K562 (cell line): ENCODE measurements around the gene PDE8A. TPM values are rescaled to one million over a fixed set of nuclear protein-coding genes. Genes with fewer than 3 reads are reported as not detected.

ENCODE experiments used
- ATAC-seq: fragments of 200-7000 bp; cut with Tn5 transposase; 3 replicates; pipeline ENCODE4 v1.9.1; 2020; ENCODE audit warnings: moderate library complexity
- BruUV-seq: library from RNA; stranded (reverse); fragments of 400-500 nt; replicated peaks from 2 replicates; lab custom pipeline; 2021; lab: Mats Ljungman, UMichigan
- CTCF ChIA-PET: fragments of 300-600 bp; formaldehyde crosslinking; extraction: SDS; loops from one replicate; lab custom pipeline; 2021; ENCODE audit warnings: low intra/inter-chr PET ratio; lab: Yijun Ruan, JAX
- POLR2A ChIA-PET: fragments of 300-600, 350-650 bp; sonication (Branson Sonifier 250); formaldehyde crosslinking; extraction: SDS; loops from one replicate; lab custom pipeline; 2021; ENCODE audit warnings: antibody characterized with exemption, inconsistent platforms; lab: Yijun Ruan, JAX
- DNase-seq, 4 experiments: peaks; one replicate each; pipeline versions ENCODE4 v3.0.0 to v3.0.0-alpha.2; 2011 to 2018; ENCODE audit warnings: low spot score in 3 of 4, mixed read lengths in 3 of 4; ENCODE audit errors: extremely low read depth in 1 of 4
- FAIRE-seq: peaks from 2 replicates; lab custom pipeline; 2011; peaks lifted over from hg19 to GRCh38; lab: Jason Lieb, UNC
- H2AFZ ChIP-seq: 2 replicates; pipeline ENCODE4 v1.6.0; 2011; ENCODE audit warnings: low read depth, low read length, control low read depth, inconsistent platforms
- H3K27ac ChIP-seq: fragments of 200-600 bp; 3 replicates; pipeline ENCODE4 v1.8.0; 2011; ENCODE audit warnings: low read depth, mild to moderate bottlenecking, control low read depth, inconsistent platforms, low read length, moderate library complexity, mixed read lengths; ENCODE audit errors: extremely low read depth
- H3K27me3 ChIP-seq, 2 experiments: fragments of 300-600 bp in 1 of 2; 2 replicates in 1 of 2; 3 replicates in 1 of 2; pipeline versions ENCODE4 v1.6.0 to v1.8.0; 2011; ENCODE audit warnings: inconsistent platforms in 2 of 2, low read length in 2 of 2, mild to moderate bottlenecking in 1 of 2, mixed read lengths in 1 of 2, moderate library complexity in 1 of 2; ENCODE audit not compliant: control insufficient read depth in 2 of 2, insufficient read depth in 2 of 2
- H3K36me3 ChIP-seq: fragments of 300-600 bp; 3 replicates; pipeline ENCODE4 v1.8.0; 2011; ENCODE audit warnings: mild to moderate bottlenecking, low read length, inconsistent platforms; ENCODE audit not compliant: control insufficient read depth, insufficient read depth
- H3K4me1 ChIP-seq, 2 experiments: fragments of 200-600 bp in 1 of 2; replicated peaks in 1 of 2; 2 replicates in 1 of 2; 3 replicates in 1 of 2; pipeline versions ENCODE4 v1.5.1 to v1.8.0; 2011; ENCODE audit warnings: inconsistent platforms in 2 of 2, low read length in 2 of 2, mild to moderate bottlenecking in 1 of 2, mixed read lengths in 1 of 2, moderate library complexity in 1 of 2; ENCODE audit not compliant: control insufficient read depth in 2 of 2, insufficient read depth in 2 of 2
- H3K4me2 ChIP-seq: 2 replicates; pipeline ENCODE4 v1.6.1; 2011; ENCODE audit warnings: low read length, control low read depth, inconsistent platforms, mixed read lengths; ENCODE audit not compliant: insufficient read depth
- H3K4me3 ChIP-seq: fragments of 200-600 bp; sonication (generic), shearing (Covaris generic); 2 replicates; pipeline ENCODE4 v1.5.1; 2016; ENCODE audit warnings: control low read depth, inconsistent platforms
- H3K79me2 ChIP-seq: fragments of 200-600 bp; 3 replicates; pipeline ENCODE4 v1.8.0; 2011; ENCODE audit warnings: low read length, inconsistent platforms; ENCODE audit not compliant: control insufficient read depth, insufficient read depth
- H3K9ac ChIP-seq, 2 experiments: 2 replicates each; pipeline versions ENCODE4 v1.6.0 to v1.6.1; 2011; ENCODE audit warnings: low read depth in 2 of 2, low read length in 2 of 2, control low read depth in 1 of 2, inconsistent platforms in 1 of 2, mild to moderate bottlenecking in 1 of 2, mixed read lengths in 1 of 2; ENCODE audit not compliant: insufficient read depth in 1 of 2
- H3K9me1 ChIP-seq: one replicate; pipeline ENCODE4 v1.6.0; 2011; ENCODE audit warnings: inconsistent platforms, mild to moderate bottlenecking, low read length, moderate library complexity; ENCODE audit not compliant: control insufficient read depth, insufficient read depth
- H3K9me3 ChIP-seq: replicated peaks from 2 replicates; pipeline ENCODE4 v1.5.1; 2011; ENCODE audit warnings: low read depth, low read length, inconsistent platforms; ENCODE audit not compliant: control insufficient read depth, insufficient read depth
- H4K20me1 ChIP-seq: replicated peaks from 2 replicates; pipeline ENCODE4 v1.6.1; 2011; ENCODE audit warnings: low read length, inconsistent platforms, mixed read lengths; ENCODE audit not compliant: control insufficient read depth, insufficient read depth
- ILF3 ChIP-seq: fragments of 450-650 bp; IDR thresholded peaks from 2 replicates; pipeline ENCODE4 v1.6.1; 2018; ENCODE audit warnings: antibody characterized with exemption, mild to moderate bottlenecking, moderate library complexity, borderline replicate concordance
- NFIC ChIP-seq: fragments of 450-650 bp; IDR thresholded peaks from 2 replicates; pipeline ENCODE4 v1.6.1; 2017; ENCODE audit warnings: mild to moderate bottlenecking, inconsistent platforms
- NFIX ChIP-seq: fragments of 250-450 bp; sonication (Bioruptor Pico); IDR thresholded peaks from 2 replicates; pipeline ENCODE4 v1.4.0; 2020; ENCODE audit warnings: low read depth, mild to moderate bottlenecking, moderate library complexity
- WGBS: fragments of 100-300 bp; shearing (Covaris generic); methylation state at CpG from one replicate; pipeline ENCODE4 v1.1.6; 2016; ENCODE audit warnings: low coverage, mixed read lengths; ENCODE audit not compliant: insufficient coverage; ENCODE audit errors: missing lambda C conversion rate; 5-methylcytosine and 5-hydroxymethylcytosine counted together
- in situ Hi-C: fragments of 300-500 bp; cut with MboI; formaldehyde crosslinking; loops from 4 replicates; pipeline ENCODE4 v1.15.0; 2018; ENCODE audit warnings: inconsistent platforms, mixed read lengths
- intact Hi-C: fragments of 100-400 bp; cut with micrococcal nuclease; formaldehyde crosslinking; loops from 2 replicates; pipeline ENCODE4 v1.14.2; 2022
- polyA plus RNA-seq, 8 experiments: library from polyadenylated mRNA; depleted of rRNA in 4 of 8; stranded (reverse) in 5 of 8; unstranded in 3 of 8; fragments of >200 nt; fragmentation: Nextera tagmentation in 2 of 8; fragmentation: Illumina TruSeq in 1 of 8; extraction: Ambion mirVana in 2 of 8; extraction: Trizol in 1 of 8; gene quantifications; 2 replicates each; pipeline versions ENCODE4 v1.2.1 to v1.2.3, GENCODE V29; 2011 to 2014; ENCODE audit warnings: inconsistent platforms in 1 of 8, missing spikeins in 1 of 8
- total RNA-seq, 7 experiments: library from RNA; depleted of rRNA in 6 of 7; stranded (reverse); fragments of >200 nt in 6 of 7; fragmentation: Illumina TruSeq in 2 of 7; extraction: Trizol in 2 of 7; gene quantifications; 2 replicates each; pipeline versions ENCODE4 v1.2.1 to v1.2.3, GENCODE V29; 2011 to 2021; ENCODE audit warnings: low replicate concordance in 1 of 7
- TF ChIP-seq, protein P1 (sequence below), 2 experiments: fragments of 450-650 bp in 1 of 2; sonication (generic) in 1 of 2; formaldehyde crosslinking in 1 of 2; IDR thresholded peaks; 2 replicates each; pipeline versions ENCODE4 v1.7.1 to v1.9.0; 2016 to 2022; ENCODE audit warnings: inconsistent platforms in 1 of 2, mild to moderate bottlenecking in 1 of 2, missing genetic modification reagents in 1 of 2
- TF ChIP-seq, protein P2 (sequence below), 2 experiments: fragments of 450-650 bp in 1 of 2; sonication (generic) in 1 of 2; formaldehyde crosslinking in 1 of 2; IDR thresholded peaks in 1 of 2; conservative IDR thresholded peaks in 1 of 2; 2 replicates each; pipeline versions ENCODE4 v1.6.1 to v1.8.1; 2016 to 2023; ENCODE audit warnings: mild to moderate bottlenecking in 2 of 2, moderate library complexity in 2 of 2, inconsistent platforms in 1 of 2, missing genetic modification reagents in 1 of 2

The PDE8A gene
- total and polyA plus RNA-seq, 9 of the 15 experiments (the other 6 are each of a cell fraction or from before 2014, with no cell fraction given) = 5.9 to 40.3 (median 19.8) TPM

DNA sequence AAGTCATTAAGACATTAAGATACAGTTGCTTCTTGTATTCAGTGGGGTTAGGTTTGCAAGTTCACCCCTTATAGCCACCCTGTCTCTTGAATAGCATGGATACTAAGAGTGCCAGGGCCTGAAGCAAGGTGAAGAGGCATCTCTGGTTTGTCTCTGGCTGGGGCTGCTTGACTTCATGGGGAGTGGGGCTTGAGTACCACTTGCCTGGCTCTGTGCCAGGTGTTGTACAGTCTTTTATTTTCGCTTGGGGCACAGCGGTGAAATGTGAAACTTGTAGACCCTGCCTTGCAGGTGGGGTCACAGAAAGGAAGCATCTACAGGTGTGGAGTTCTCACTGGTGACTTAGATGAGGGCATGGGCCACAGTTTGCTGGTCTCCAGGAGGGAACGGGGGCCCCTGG, 152.1 kb downstream of the PDE8A start:
- H3K27ac ChIP-seq = no peak overlapping the region
- H3K9me3 ChIP-seq = no peaks in the 10 kb centered on the region
- POLR2A ChIA-PET = no interaction called here
- TF ChIP-seq ILF3 (no peak), NFIC (peak; percentile 83), NFIX (CRISPR knock-in tag) (peak; percentile 33; the same call in 1 of the 2 replicates)
- TF ChIP-seq, protein P1, sequence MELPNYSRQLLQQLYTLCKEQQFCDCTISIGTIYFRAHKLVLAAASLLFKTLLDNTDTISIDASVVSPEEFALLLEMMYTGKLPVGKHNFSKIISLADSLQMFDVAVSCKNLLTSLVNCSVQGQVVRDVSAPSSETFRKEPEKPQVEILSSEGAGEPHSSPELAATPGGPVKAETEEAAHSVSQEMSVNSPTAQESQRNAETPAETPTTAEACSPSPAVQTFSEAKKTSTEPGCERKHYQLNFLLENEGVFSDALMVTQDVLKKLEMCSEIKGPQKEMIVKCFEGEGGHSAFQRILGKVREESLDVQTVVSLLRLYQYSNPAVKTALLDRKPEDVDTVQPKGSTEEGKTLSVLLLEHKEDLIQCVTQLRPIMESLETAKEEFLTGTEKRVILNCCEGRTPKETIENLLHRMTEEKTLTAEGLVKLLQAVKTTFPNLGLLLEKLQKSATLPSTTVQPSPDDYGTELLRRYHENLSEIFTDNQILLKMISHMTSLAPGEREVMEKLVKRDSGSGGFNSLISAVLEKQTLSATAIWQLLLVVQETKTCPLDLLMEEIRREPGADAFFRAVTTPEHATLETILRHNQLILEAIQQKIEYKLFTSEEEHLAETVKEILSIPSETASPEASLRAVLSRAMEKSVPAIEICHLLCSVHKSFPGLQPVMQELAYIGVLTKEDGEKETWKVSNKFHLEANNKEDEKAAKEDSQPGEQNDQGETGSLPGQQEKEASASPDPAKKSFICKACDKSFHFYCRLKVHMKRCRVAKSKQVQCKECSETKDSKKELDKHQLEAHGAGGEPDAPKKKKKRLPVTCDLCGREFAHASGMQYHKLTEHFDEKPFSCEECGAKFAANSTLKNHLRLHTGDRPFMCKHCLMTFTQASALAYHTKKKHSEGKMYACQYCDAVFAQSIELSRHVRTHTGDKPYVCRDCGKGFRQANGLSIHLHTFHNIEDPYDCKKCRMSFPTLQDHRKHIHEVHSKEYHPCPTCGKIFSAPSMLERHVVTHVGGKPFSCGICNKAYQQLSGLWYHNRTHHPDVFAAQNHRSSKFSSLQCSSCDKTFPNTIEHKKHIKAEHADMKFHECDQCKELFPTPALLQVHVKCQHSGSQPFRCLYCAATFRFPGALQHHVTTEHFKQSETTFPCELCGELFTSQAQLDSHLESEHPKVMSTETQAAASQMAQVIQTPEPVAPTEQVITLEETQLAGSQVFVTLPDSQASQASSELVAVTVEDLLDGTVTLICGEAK (IDR thresholded peaks at IDR 0.05) = no peak
- TF ChIP-seq, protein P1 (CRISPR knock-in tag; IDR thresholded peaks at IDR 0.05) = no peak
- TF ChIP-seq, protein P2, sequence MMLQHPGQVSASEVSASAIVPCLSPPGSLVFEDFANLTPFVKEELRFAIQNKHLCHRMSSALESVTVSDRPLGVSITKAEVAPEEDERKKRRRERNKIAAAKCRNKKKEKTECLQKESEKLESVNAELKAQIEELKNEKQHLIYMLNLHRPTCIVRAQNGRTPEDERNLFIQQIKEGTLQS (IDR thresholded peaks at IDR 0.05) = no peak
- TF ChIP-seq, protein P2 (CRISPR knock-in tag; conservative IDR thresholded peaks at IDR 0.05) = no peak
- TF ChIP-seq, all 486 proteins: peak for 2
- ATAC-seq = no peak
- FAIRE-seq = no peak
- intact Hi-C loops = no loop called here
- no peak for DNase-seq
- no peak overlapping the region for H2AFZ ChIP-seq
- H3K4me3 ChIP-seq = no peak overlapping the region
- WGBS = 93% methylated on average over 3 of the region's 3 CpGs
- H3K36me3 ChIP-seq = peaks cover 51% of the 10 kb centered on the region
- H3K4me2 ChIP-seq = no peak overlapping the region
- H3K27me3 ChIP-seq = no peaks in the 10 kb centered on the region
- H4K20me1 ChIP-seq = no peaks in the 10 kb centered on the region
- H3K9ac ChIP-seq = no peak overlapping the region
- in situ Hi-C loops = no loop called here
- no TSS peak for BruUV-seq
- no peaks in the 10 kb centered on the region for H3K4me1 ChIP-seq
- CTCF ChIA-PET = no interaction called here
- no peaks in the 10 kb centered on the region for H3K9me1 ChIP-seq
- no peaks in the 10 kb centered on the region for H3K79me2 ChIP-seq
